A673 (cell line): ENCODE measurements around the gene SCO2.

Experiments used
- EZH2 ChIP-seq: fragments of 200-600 bp; sonication (generic); IDR thresholded peaks from 2 replicates; pipeline ENCODE4 v1.6.1; 2017; ENCODE audit warnings: borderline replicate concordance, low read depth, mild to moderate bottlenecking, mixed read lengths, antibody characterized with exemption, low read length; ENCODE audit not compliant: poor library complexity, severe bottlenecking
- TF ChIP-seq, protein P1 (sequence below): fragments of 300-800, 200-600 bp; sonication (generic); conservative IDR thresholded peaks from 2 replicates; pipeline ENCODE4 v1.5.1; 2017; ENCODE audit warnings: low read depth, mild to moderate bottlenecking, antibody characterized with exemption, low read length, moderate library complexity, mixed read lengths

DNA sequence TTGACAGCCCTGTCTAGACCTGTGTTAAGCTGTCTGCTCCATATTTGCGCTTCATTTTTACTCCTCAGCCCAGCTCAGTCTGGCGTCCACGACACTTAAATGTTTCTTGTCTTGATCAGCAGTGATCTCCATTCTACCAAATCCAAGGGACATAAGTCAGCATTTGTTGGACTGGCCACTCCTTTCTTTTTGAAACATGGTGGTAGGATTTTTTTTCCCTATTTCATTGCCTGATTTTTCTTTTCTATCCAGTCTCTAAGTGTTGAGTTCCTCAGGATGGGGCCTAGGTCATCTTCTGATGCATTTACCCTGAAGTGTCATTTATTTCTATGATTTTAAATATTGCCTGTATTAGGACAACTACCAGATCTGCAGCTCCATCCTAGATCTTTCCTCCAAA is 16.5 kb downstream of the SCO2 start:
- TF ChIP-seq EZH2, result no peak
- TF ChIP-seq, protein P1, sequence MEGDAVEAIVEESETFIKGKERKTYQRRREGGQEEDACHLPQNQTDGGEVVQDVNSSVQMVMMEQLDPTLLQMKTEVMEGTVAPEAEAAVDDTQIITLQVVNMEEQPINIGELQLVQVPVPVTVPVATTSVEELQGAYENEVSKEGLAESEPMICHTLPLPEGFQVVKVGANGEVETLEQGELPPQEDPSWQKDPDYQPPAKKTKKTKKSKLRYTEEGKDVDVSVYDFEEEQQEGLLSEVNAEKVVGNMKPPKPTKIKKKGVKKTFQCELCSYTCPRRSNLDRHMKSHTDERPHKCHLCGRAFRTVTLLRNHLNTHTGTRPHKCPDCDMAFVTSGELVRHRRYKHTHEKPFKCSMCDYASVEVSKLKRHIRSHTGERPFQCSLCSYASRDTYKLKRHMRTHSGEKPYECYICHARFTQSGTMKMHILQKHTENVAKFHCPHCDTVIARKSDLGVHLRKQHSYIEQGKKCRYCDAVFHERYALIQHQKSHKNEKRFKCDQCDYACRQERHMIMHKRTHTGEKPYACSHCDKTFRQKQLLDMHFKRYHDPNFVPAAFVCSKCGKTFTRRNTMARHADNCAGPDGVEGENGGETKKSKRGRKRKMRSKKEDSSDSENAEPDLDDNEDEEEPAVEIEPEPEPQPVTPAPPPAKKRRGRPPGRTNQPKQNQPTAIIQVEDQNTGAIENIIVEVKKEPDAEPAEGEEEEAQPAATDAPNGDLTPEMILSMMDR, result no peak
